ENCODE data around the gene STXBP1. TPM values are rescaled to one million over a fixed set of nuclear protein-coding genes. Genes with fewer than 3 reads are reported as not detected.
"Not testable (repeated sequence)": the region's sequence is repeated elsewhere in the genome, so short reads cannot be mapped to it uniquely, and the experiment has no call there.

Gene STXBP1
- total RNA-seq, 1 donor from 2014 or later, result 36.9 TPM

DNA sequence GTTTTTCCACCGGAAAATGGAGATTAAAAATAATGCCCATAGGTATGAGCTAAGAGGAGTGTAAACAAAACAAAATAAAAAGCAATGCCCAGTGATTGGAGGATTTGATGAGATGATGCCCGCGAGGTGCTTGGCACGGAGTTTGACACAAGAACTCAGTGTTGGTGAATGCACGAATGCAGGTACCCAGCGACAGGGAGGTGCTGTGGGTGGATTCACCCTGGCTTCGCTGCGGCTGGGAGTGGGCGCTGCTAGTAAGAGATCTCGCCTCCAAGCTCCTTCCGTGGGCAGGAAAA, 526 bp upstream of the STXBP1 start:
- H3K27ac ChIP-seq (replicated peaks), result peak overlapping the region; percentile 95
- H3K4me1 ChIP-seq, result peaks cover 68% of the 10 kb centered on the region
- H3K36me3 ChIP-seq, result no peaks in the 10 kb centered on the region
- H3K27me3 ChIP-seq (ENCODE audit: low read depth), result no peaks in the 10 kb centered on the region
- H3K4me3 ChIP-seq, result peak overlapping the region; percentile 86
- no peak for DNase-seq
- intact Hi-C loops (cut with micrococcal nuclease), result no loop called here
- H3K9me3 ChIP-seq (replicated peaks), result no peaks in the 10 kb centered on the region
- TF ChIP-seq CTCF (IDR thresholded peaks at IDR 0.05; ENCODE audit: borderline replicate concordance), result no peak

DNA sequence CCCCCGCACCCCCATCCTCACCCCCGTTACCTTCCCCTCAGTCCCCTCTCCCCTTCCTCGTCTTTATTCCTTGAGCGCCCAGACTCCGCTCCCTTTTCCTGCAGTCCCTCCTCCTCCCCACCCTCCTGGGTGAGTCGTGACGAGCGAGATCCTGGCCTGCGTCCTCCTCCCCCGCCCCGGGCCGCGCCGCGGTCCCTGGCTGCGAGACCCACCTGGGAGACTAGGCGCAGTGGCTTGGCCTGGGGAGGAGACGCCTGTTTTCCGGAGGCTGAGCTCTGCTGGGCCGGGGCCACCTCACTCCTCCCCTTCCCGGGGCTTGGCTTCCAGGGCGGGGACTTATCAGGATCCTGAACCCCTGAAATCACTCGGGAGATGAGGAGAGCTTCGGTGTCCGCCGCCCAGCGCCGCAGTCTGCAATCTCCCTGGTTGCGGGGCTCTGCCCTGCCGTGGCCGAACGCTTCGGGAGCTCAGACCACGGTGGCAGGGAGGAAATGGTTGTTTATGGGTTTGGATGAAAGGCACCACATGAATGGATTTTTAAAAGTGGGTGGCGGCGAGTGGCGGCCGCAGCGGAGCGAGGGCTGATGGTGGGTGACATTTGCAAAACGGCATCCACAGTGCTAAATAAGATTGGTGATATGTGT, 984 bp downstream of the STXBP1 start:
- no peaks in the 10 kb centered on the region for H3K9me3 ChIP-seq (replicated peaks)
- no peak for TF ChIP-seq CTCF (IDR thresholded peaks at IDR 0.05; ENCODE audit: borderline replicate concordance)
- no peaks in the 10 kb centered on the region for H3K36me3 ChIP-seq
- peak overlapping the region; percentile 86 for H3K4me3 ChIP-seq
- peaks cover 54% of the 10 kb centered on the region for H3K4me1 ChIP-seq
- H3K27ac ChIP-seq (replicated peaks), result peak overlapping the region; percentile 95
- intact Hi-C loops (cut with micrococcal nuclease), result no loop called here
- no peaks in the 10 kb centered on the region for H3K27me3 ChIP-seq (ENCODE audit: low read depth)
- DNase-seq, result peak; percentile 82

DNA sequence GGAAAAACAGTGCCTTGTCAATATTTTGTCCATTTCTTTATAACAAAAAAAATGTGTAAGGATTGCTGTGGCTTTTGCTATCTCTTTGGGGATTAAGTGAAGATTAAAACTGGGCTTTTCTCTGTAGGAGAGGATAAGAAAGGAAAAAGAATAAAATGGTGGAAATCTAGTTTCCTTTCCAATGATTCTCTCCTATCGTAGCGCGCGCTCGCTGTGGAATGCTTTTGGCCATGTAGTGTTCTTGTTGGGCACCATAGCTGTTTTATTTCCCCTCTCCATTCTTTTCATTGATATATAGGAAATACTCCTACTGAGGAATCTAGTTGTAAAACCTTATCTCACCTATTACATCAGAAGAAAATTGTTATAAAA, 1.5 kb downstream of the STXBP1 start:
- no peaks in the 10 kb centered on the region for H3K36me3 ChIP-seq
- no peaks in the 10 kb centered on the region for H3K27me3 ChIP-seq (ENCODE audit: low read depth)
- no peak for DNase-seq
- no peak for TF ChIP-seq CTCF (IDR thresholded peaks at IDR 0.05; ENCODE audit: borderline replicate concordance)
- H3K27ac ChIP-seq (replicated peaks), result peak overlapping the region; percentile 95
- peak overlapping the region; percentile 86 for H3K4me3 ChIP-seq
- no peaks in the 10 kb centered on the region for H3K9me3 ChIP-seq (replicated peaks)
- intact Hi-C loops (cut with micrococcal nuclease), result no loop called here
- peaks cover 49% of the 10 kb centered on the region for H3K4me1 ChIP-seq

- H3K4me1 ChIP-seq, result peaks cover 44% of the 10 kb centered on the region
- H3K36me3 ChIP-seq, result no peaks in the 10 kb centered on the region
- no peaks in the 10 kb centered on the region for H3K9me3 ChIP-seq (replicated peaks)
- no peak for TF ChIP-seq CTCF (IDR thresholded peaks at IDR 0.05; ENCODE audit: borderline replicate concordance)
- no peak for DNase-seq
- H3K27me3 ChIP-seq (ENCODE audit: low read depth), result no peaks in the 10 kb centered on the region
- intact Hi-C loops (cut with micrococcal nuclease), result no loop called here
- H3K4me3 ChIP-seq, result no peak overlapping the region
- H3K27ac ChIP-seq (replicated peaks), result peak overlapping the region; percentile 56
Observed at GRCh38 chr9:127614961-127615360, 2.9 kb downstream of the STXBP1 start.

DNA sequence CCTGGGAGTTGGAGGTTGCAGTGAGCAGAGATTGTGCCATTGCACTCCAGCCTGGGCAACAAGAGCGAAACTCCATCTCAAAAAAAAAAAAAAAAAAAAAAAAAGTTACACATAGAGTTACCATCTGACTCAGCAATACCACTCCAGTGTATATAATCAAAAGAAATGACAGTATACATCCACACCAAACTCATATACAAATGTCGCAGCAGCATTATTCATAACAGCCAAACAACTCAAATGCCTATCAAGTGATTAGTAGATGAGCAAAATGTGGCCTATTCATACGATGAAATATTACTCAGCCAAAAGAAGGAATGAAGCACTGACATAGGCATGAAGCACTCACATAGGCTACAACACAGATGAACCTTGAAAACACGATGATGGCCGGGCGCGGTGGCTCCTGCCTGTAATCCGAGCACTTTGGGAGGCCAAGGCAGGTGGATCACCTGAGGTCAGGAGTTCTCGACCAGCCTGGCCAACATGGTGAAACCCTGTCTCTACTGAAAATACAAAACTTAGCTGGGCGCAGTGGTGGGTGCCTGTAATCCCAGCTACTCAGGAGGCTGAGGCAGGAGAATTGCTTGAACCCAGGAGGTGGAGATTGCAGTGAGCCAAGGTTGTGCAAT, 9.4 kb downstream of the STXBP1 start:
- not testable (repeated sequence) for DNase-seq

GRCh38 chr9:127626752-127627493, 14.8 kb downstream of the STXBP1 start:
- no peak for TF ChIP-seq CTCF (IDR thresholded peaks at IDR 0.05; ENCODE audit: borderline replicate concordance)

More for the DNA sequence above, 9.4 kb downstream of the STXBP1 start:
- H3K4me3 ChIP-seq; H3K9me3 ChIP-seq (replicated peaks); H3K27ac ChIP-seq (replicated peaks); H3K36me3 ChIP-seq; H3K4me1 ChIP-seq; intact Hi-C loops (cut with micrococcal nuclease); H3K27me3 ChIP-seq (ENCODE audit: low read depth): not testable (repeated sequence)

More at GRCh38 chr9:127626752-127627493, 14.8 kb downstream of the STXBP1 start:
- no peaks in the 10 kb centered on the region for H3K27me3 ChIP-seq (ENCODE audit: low read depth)
- H3K4me1 ChIP-seq, result peaks cover 57% of the 10 kb centered on the region
- no peaks in the 10 kb centered on the region for H3K36me3 ChIP-seq
- H3K9me3 ChIP-seq (replicated peaks), result no peaks in the 10 kb centered on the region
- DNase-seq, result no peak
- H3K4me3 ChIP-seq, result no peak overlapping the region
- peak overlapping the region; percentile 58 for H3K27ac ChIP-seq (replicated peaks)
- intact Hi-C loops (cut with micrococcal nuclease), result no loop called here
